ENCODE measurements around the gene NUBP2.

- no peak for TF ChIP-seq CTCF (IDR thresholded peaks at IDR 0.05)
- no peak for TF ChIP-seq POLR2A (IDR thresholded peaks at IDR 0.05)
- TF ChIP-seq POLR2AphosphoS5 (IDR thresholded peaks at IDR 0.05), result no peak
- no peak for TF ChIP-seq EP300 (IDR thresholded peaks at IDR 0.05)
Observed at GRCh38 chr16:1774448-1774780, 8.3 kb upstream of the NUBP2 start.
